ENCODE data around the gene CLK2.
"Not testable (repeated sequence)": the region's sequence is repeated elsewhere in the genome, so short reads cannot be mapped to it uniquely, and the experiment has no call there.

The CLK2 gene

GRCh38 chr1:155241841-155242264, 31.5 kb downstream of the CLK2 start:
- no peak for DNase-seq (ENCODE audit: low read depth in 2 of 2)

- DNase-seq (ENCODE audit: low read depth in 2 of 2): peak in 1 of 2 donors; percentile 42
Observed at GRCh38 chr1:155241069-155241679, 32.1 kb downstream of the CLK2 start.

GRCh38 chr1:155236451-155236850, 36.9 kb downstream of the CLK2 start:
- DNase-seq (ENCODE audit: low read depth in 2 of 2): no peak

- DNase-seq (ENCODE audit: low read depth in 2 of 2): not testable (repeated sequence)
Observed at GRCh38 chr1:155235375-155235774, 37.9 kb downstream of the CLK2 start.

- DNase-seq (ENCODE audit: low read depth in 2 of 2): not testable (repeated sequence)
Observed at GRCh38 chr1:155233502-155233901, 39.8 kb downstream of the CLK2 start.

GRCh38 chr1:155232001-155232978, 41.0 kb downstream of the CLK2 start:
- DNase-seq (ENCODE audit: low read depth in 2 of 2): not testable (repeated sequence)

GRCh38 chr1:155231302-155231701, 42.0 kb downstream of the CLK2 start:
- DNase-seq (ENCODE audit: low read depth in 2 of 2): not testable (repeated sequence)

GRCh38 chr1:155228096-155228427, 45.2 kb downstream of the CLK2 start:
- DNase-seq (ENCODE audit: low read depth in 2 of 2): no peak

- DNase-seq (ENCODE audit: low read depth in 2 of 2): peak; percentile 95 to 100
Observed at GRCh38 chr1:155227261-155228095, 45.8 kb downstream of the CLK2 start.

- DNase-seq (ENCODE audit: low read depth in 2 of 2): peak in 1 of 2 donors; percentile 29
Observed at GRCh38 chr1:155226910-155227260, 46.4 kb downstream of the CLK2 start.

GRCh38 chr1:155226188-155226909, 47.0 kb downstream of the CLK2 start:
- peak; percentile 69 to 82 for DNase-seq (ENCODE audit: low read depth in 2 of 2)

GRCh38 chr1:155225404-155225759, 47.9 kb downstream of the CLK2 start:
- DNase-seq (ENCODE audit: low read depth in 2 of 2): not testable (repeated sequence)

- no peak for DNase-seq (ENCODE audit: low read depth in 2 of 2)
Observed at GRCh38 chr1:155223047-155223446, 50.3 kb downstream of the CLK2 start.

- not testable (repeated sequence) for DNase-seq (ENCODE audit: low read depth in 2 of 2)
Observed at GRCh38 chr1:155220211-155220965, 52.9 kb downstream of the CLK2 start.

- no peak for DNase-seq (ENCODE audit: low read depth in 2 of 2)
Observed at GRCh38 chr1:155219592-155220031, 53.7 kb downstream of the CLK2 start.

- DNase-seq (ENCODE audit: low read depth in 2 of 2): no peak
Observed at GRCh38 chr1:155218854-155219591, 54.3 kb downstream of the CLK2 start.

- not testable (repeated sequence) for DNase-seq (ENCODE audit: low read depth in 2 of 2)
Observed at GRCh38 chr1:155214702-155215101, 58.6 kb downstream of the CLK2 start.
